Activated naive CD8-positive, alpha-beta T cell treated with anti-CD3 and anti-CD28 coated beads, Interleukin-2, amount 10 ng/mL, durations not matched to agents 7 days and 5 days (primary cell): ENCODE measurements around the gene DAZAP2. TPM values are rescaled to one million over a fixed set of nuclear protein-coding genes. Genes with fewer than 3 reads are reported as not detected.
A peak's percentile ranks its signal among the peaks of the same experiment; 100 is the strongest.
"Not testable (repeated sequence)": the region's sequence is repeated elsewhere in the genome, so short reads cannot be mapped to it uniquely, and the experiment has no call there.

Experiments
- ATAC-seq: fragments of 150-1000 bp; cut with Tn5 transposase; one replicate; pipeline ENCODE4 v1.10.0; 2021; ENCODE audit warnings: low read depth, moderate library complexity
- POLR2A ChIA-PET: fragments of 350-600 bp; sonication (Branson Sonifier 250); formaldehyde crosslinking; loops from one replicate; lab custom pipeline; 2021; ENCODE audit warnings: antibody characterized with exemption; lab: Charles Lee
- DNase-seq: peaks from one replicate; pipeline ENCODE4 v3.0.0; 2021
- H3K27ac Mint-ChIP-seq: one replicate; pipeline ENCODE4 v1.8.0; 2022; ENCODE audit warnings: mild to moderate bottlenecking, mixed read lengths
- H3K27me3 Mint-ChIP-seq: one replicate; pipeline ENCODE4 v1.8.0; 2022; ENCODE audit warnings: mild to moderate bottlenecking, moderate library complexity, mixed read lengths
- H3K36me3 Mint-ChIP-seq: one replicate; pipeline ENCODE4 v1.8.0; 2021; ENCODE audit warnings: mild to moderate bottlenecking, mixed read lengths
- H3K4me1 Mint-ChIP-seq: one replicate; pipeline ENCODE4 v1.8.0; 2021; ENCODE audit warnings: mixed read lengths
- H3K4me3 Mint-ChIP-seq: one replicate; pipeline ENCODE4 v1.8.0; 2022; ENCODE audit warnings: mild to moderate bottlenecking, moderate library complexity, mixed read lengths
- H3K9me3 Mint-ChIP-seq: one replicate; pipeline ENCODE4 v1.8.0; 2021; ENCODE audit warnings: mixed read lengths
- total RNA-seq, 2 experiments: library from RNA; stranded (reverse); gene quantifications; one replicate each; pipeline ENCODE4 v1.2.3, GENCODE V29; 2021

Gene DAZAP2
- total RNA-seq, 2 experiments from 2014 or later, result 237 to 249 TPM

- POLR2A ChIA-PET, result interaction anchor here (0.7 kb wide), 1 partner anchor 16 kb away, joined by 4 read pairs; the partner anchor contains the start of gene DAZAP2
- no peak for DNase-seq
- H3K4me3 Mint-ChIP-seq, result no peak overlapping the region
- ATAC-seq, result no peak
- no peaks in the 10 kb centered on the region for H3K9me3 Mint-ChIP-seq
- no peaks in the 10 kb centered on the region for H3K36me3 Mint-ChIP-seq
- no peaks in the 10 kb centered on the region for H3K27me3 Mint-ChIP-seq
- no peak overlapping the region for H3K27ac Mint-ChIP-seq
- H3K4me1 Mint-ChIP-seq, result peaks cover 8% of the 10 kb centered on the region
Measured at GRCh38 chr12:51222461-51222860, 16.2 kb upstream of the DAZAP2 start.

- no peak for ATAC-seq
- DNase-seq, result no peak
- no peaks in the 10 kb centered on the region for H3K9me3 Mint-ChIP-seq
- POLR2A ChIA-PET, result no interaction called here
- H3K27me3 Mint-ChIP-seq, result no peaks in the 10 kb centered on the region
- no peak overlapping the region for H3K4me3 Mint-ChIP-seq
- no peak overlapping the region for H3K27ac Mint-ChIP-seq
- no peaks in the 10 kb centered on the region for H3K36me3 Mint-ChIP-seq
- H3K4me1 Mint-ChIP-seq, result no peaks in the 10 kb centered on the region
Measured at GRCh38 chr12:51224625-51225024, 14.0 kb upstream of the DAZAP2 start.

GRCh38 chr12:51225234-51225633 lies 13.4 kb upstream of the DAZAP2 start:
- POLR2A ChIA-PET, result no interaction called here
- Mint-ChIP-seq H3K27me3 (no peaks in the 10 kb centered on the region), H3K9me3 (no peaks in the 10 kb centered on the region), H3K4me1 (no peaks in the 10 kb centered on the region), H3K27ac (no peak overlapping the region), H3K36me3 (no peaks in the 10 kb centered on the region), H3K4me3 (no peak overlapping the region)
- ATAC-seq (no peak), DNase-seq (no peak)

GRCh38 chr12:51225771-51226170 lies 12.9 kb upstream of the DAZAP2 start:
- DNase-seq (no peak), ATAC-seq (no peak)
- Mint-ChIP-seq H3K4me3 (no peak overlapping the region), H3K9me3 (no peaks in the 10 kb centered on the region), H3K36me3 (no peaks in the 10 kb centered on the region), H3K4me1 (no peaks in the 10 kb centered on the region), H3K27me3 (no peaks in the 10 kb centered on the region), H3K27ac (no peak overlapping the region)
- POLR2A ChIA-PET, result no interaction called here

- not testable (repeated sequence) for H3K4me3 Mint-ChIP-seq, H3K4me1 Mint-ChIP-seq, DNase-seq, H3K27ac Mint-ChIP-seq, H3K27me3 Mint-ChIP-seq, H3K36me3 Mint-ChIP-seq, H3K9me3 Mint-ChIP-seq, ATAC-seq
- POLR2A ChIA-PET, result interaction anchor here (0.7 to 1.5 kb wide), 3 partner anchors 12 to 212 kb away, joined by 3 to 4 read pairs (median 4); partner anchors contain the start of gene DAZAP2
Measured at GRCh38 chr12:51227112-51227511, 11.5 kb upstream of the DAZAP2 start.

GRCh38 chr12:51227962-51228361 lies 10.7 kb upstream of the DAZAP2 start:
- Mint-ChIP-seq H3K36me3 (no peaks in the 10 kb centered on the region), H3K4me1 (peaks cover 4% of the 10 kb centered on the region), H3K9me3 (no peaks in the 10 kb centered on the region), H3K27me3 (no peaks in the 10 kb centered on the region), H3K4me3 (no peak overlapping the region), H3K27ac (no peak overlapping the region)
- POLR2A ChIA-PET, result interaction anchor here (0.7 to 1.5 kb wide), 2 partner anchors 11 to 16 kb away, joined by 4 read pairs; partner anchors contain the start of gene DAZAP2
- no peak for ATAC-seq
- DNase-seq, result no peak

- Mint-ChIP-seq H3K36me3 (no peaks in the 10 kb centered on the region), H3K9me3 (no peaks in the 10 kb centered on the region), H3K27ac (no peak overlapping the region), H3K27me3 (no peaks in the 10 kb centered on the region), H3K4me1 (peaks cover 4% of the 10 kb centered on the region), H3K4me3 (no peak overlapping the region)
- no peak for DNase-seq
- ATAC-seq, result no peak
- POLR2A ChIA-PET, result interaction anchor here (1.5 to 3.2 kb wide), 2 partner anchors 10 to 181 kb away, joined by 3 to 8 read pairs; partner anchors contain the start of genes DAZAP2 and LETMD1
Measured at GRCh38 chr12:51229116-51229809, 9.4 kb upstream of the DAZAP2 start.

- H3K27me3 Mint-ChIP-seq, result no peaks in the 10 kb centered on the region
- ATAC-seq (no peak), DNase-seq (no peak)
- H3K36me3 Mint-ChIP-seq, result no peaks in the 10 kb centered on the region
- peaks cover 9% of the 10 kb centered on the region for H3K4me1 Mint-ChIP-seq
- H3K4me3 Mint-ChIP-seq, result no peak overlapping the region
- no peak overlapping the region for H3K27ac Mint-ChIP-seq
- POLR2A ChIA-PET, result no interaction called here
- H3K9me3 Mint-ChIP-seq, result no peaks in the 10 kb centered on the region
Measured at GRCh38 chr12:51232642-51233041, 6.0 kb upstream of the DAZAP2 start.

- Mint-ChIP-seq H3K4me1 (peaks cover 15% of the 10 kb centered on the region), H3K4me3 (no peak overlapping the region), H3K27ac (no peak overlapping the region), H3K36me3 (peaks cover 1% of the 10 kb centered on the region), H3K27me3 (no peaks in the 10 kb centered on the region), H3K9me3 (no peaks in the 10 kb centered on the region)
- POLR2A ChIA-PET, result no interaction called here
- no peak for DNase-seq
- ATAC-seq, result no peak
Measured at GRCh38 chr12:51234530-51234929, 4.1 kb upstream of the DAZAP2 start.

GRCh38 chr12:51238037-51238509 lies 553 bp upstream of the DAZAP2 start:
- peak; percentile 7 for ATAC-seq
- Mint-ChIP-seq H3K27ac (peak overlapping the region; percentile 100), H3K36me3 (peaks cover 19% of the 10 kb centered on the region), H3K4me3 (peak overlapping the region; percentile 98), H3K4me1 (peaks cover 35% of the 10 kb centered on the region), H3K27me3 (no peaks in the 10 kb centered on the region), H3K9me3 (no peaks in the 10 kb centered on the region)
- no peak for DNase-seq
- POLR2A ChIA-PET, result interaction anchor here (0.7 to 3.9 kb wide), 24 partner anchors 8 to 1593 kb away, joined by 3 to 46 read pairs (median 5); partner anchors contain the start of genes ATF1, BIN2, CSRNP2 and POU6F1

- no peak overlapping the region for H3K27ac Mint-ChIP-seq
- H3K27me3 Mint-ChIP-seq, result no peaks in the 10 kb centered on the region
- H3K4me1 Mint-ChIP-seq, result peaks cover 43% of the 10 kb centered on the region
- DNase-seq (no peak), ATAC-seq (no peak)
- H3K9me3 Mint-ChIP-seq, result no peaks in the 10 kb centered on the region
- H3K4me3 Mint-ChIP-seq, result peak overlapping the region; percentile 98
- peaks cover 23% of the 10 kb centered on the region for H3K36me3 Mint-ChIP-seq
- POLR2A ChIA-PET, result interaction anchor here (1.2 to 3.9 kb wide), 2 partner anchors 24 to 159 kb away, joined by 3 to 46 read pairs; partner anchors contain the start of gene POU6F1
Measured at GRCh38 chr12:51240971-51241370, 2.3 kb downstream of the DAZAP2 start.

- Mint-ChIP-seq H3K4me1 (peaks cover 50% of the 10 kb centered on the region), H3K27ac (no peak overlapping the region), H3K27me3 (no peaks in the 10 kb centered on the region), H3K4me3 (no peak overlapping the region), H3K9me3 (no peaks in the 10 kb centered on the region), H3K36me3 (peaks cover 27% of the 10 kb centered on the region)
- DNase-seq (no peak), ATAC-seq (no peak)
- POLR2A ChIA-PET, result interaction anchor here (0.6 kb wide), 1 partner anchor 692 kb away, joined by 7 read pairs; no protein-coding TSS in a partner anchor
Measured at GRCh38 chr12:51242120-51242519, 3.5 kb downstream of the DAZAP2 start.

- H3K4me1 Mint-ChIP-seq, result peaks cover 55% of the 10 kb centered on the region
- H3K27ac Mint-ChIP-seq, result peak overlapping the region; percentile 44
- POLR2A ChIA-PET, result interaction anchor here (0.6 to 1.7 kb wide), 4 partner anchors 8 to 179 kb away, joined by 3 to 5 read pairs (median 4); partner anchors contain the start of gene POU6F1
- H3K9me3 Mint-ChIP-seq, result no peaks in the 10 kb centered on the region
- peaks cover 27% of the 10 kb centered on the region for H3K36me3 Mint-ChIP-seq
- H3K4me3 Mint-ChIP-seq, result no peak overlapping the region
- no peaks in the 10 kb centered on the region for H3K27me3 Mint-ChIP-seq
- ATAC-seq (no peak), DNase-seq (no peak)
Measured at GRCh38 chr12:51242876-51243275, 4.2 kb downstream of the DAZAP2 start.
